H1 (cell line): ENCODE results near the gene JDP2. TPM values are rescaled to one million over a fixed set of nuclear protein-coding genes. Genes with fewer than 3 reads are reported as not detected.

Experiments
- CTCF ChIA-PET: fragments of 300-600 bp; sonication (Branson Sonifier 250); formaldehyde crosslinking; loops from one replicate; lab custom pipeline; 2021; ENCODE audit not compliant: partially characterized antibody; lab: Charles Lee
- POLR2A ChIA-PET: fragments of 300-600 bp; sonication (Branson Sonifier 250); formaldehyde crosslinking; loops from one replicate; lab custom pipeline; 2021; ENCODE audit warnings: inconsistent platforms; ENCODE audit not compliant: partially characterized antibody; lab: Charles Lee
- DNase-seq, 2 experiments: peaks; one replicate each; pipeline versions ENCODE4 v3.0.0 to v3.0.0-alpha.2; 2010 to 2022; ENCODE audit warnings: low spot score in 2 of 2, low read depth in 1 of 2, mixed read lengths in 1 of 2
- FAIRE-seq: peaks from 2 replicates; lab custom pipeline; 2011; peaks lifted over from hg19 to GRCh38; lab: Jason Lieb, UNC
- H2AFZ ChIP-seq: 2 replicates; pipeline ENCODE4 v1.8.1; 2012; ENCODE audit warnings: low read length, inconsistent platforms
- H2AK5ac ChIP-seq: 2 replicates; pipeline ENCODE4 v1.6.1; 2013; ENCODE audit warnings: low read depth, low read length
- H2BK120ac ChIP-seq: replicated peaks from 2 replicates; pipeline ENCODE3; 2013; ENCODE audit warnings: low read depth, low read length, inconsistent platforms
- H2BK12ac ChIP-seq: 2 replicates; pipeline ENCODE4 v1.6.1; 2013; ENCODE audit warnings: low read depth, low read length
- H2BK15ac ChIP-seq: 2 replicates; pipeline ENCODE4 v1.6.1; 2013; ENCODE audit warnings: low read length
- H2BK20ac ChIP-seq: 2 replicates; pipeline ENCODE4 v1.6.1; 2013; ENCODE audit warnings: low read length
- H2BK5ac ChIP-seq: 2 replicates; pipeline ENCODE4 v1.6.1; 2013; ENCODE audit warnings: low read depth, low read length
- H3K14ac ChIP-seq: 2 replicates; pipeline ENCODE4 v1.6.1; 2013; ENCODE audit warnings: inconsistent platforms; ENCODE audit not compliant: insufficient read length
- H3K18ac ChIP-seq: 2 replicates; pipeline ENCODE4 v1.6.1; 2013; ENCODE audit warnings: low read length; ENCODE audit errors: extremely low read depth
- H3K23ac ChIP-seq: 2 replicates; pipeline ENCODE4 v1.6.1; 2013; ENCODE audit warnings: inconsistent platforms; ENCODE audit not compliant: insufficient read length
- H3K23me2 ChIP-seq: 2 replicates; pipeline ENCODE4 v1.6.1; 2013; ENCODE audit warnings: low read depth, low read length
- H3K27ac ChIP-seq: 2 replicates; pipeline ENCODE4 v1.6.1; 2011; ENCODE audit warnings: low read depth, low read length, inconsistent platforms
- H3K27me3 ChIP-seq, 4 experiments: replicated peaks in 1 of 4; 1 replicate in 1 of 4; 2 replicates in 3 of 4; pipeline versions ENCODE4 v1.6.1 to v1.8.1; 2011 to 2013; ENCODE audit warnings: low read length in 3 of 4, mild to moderate bottlenecking in 3 of 4, inconsistent platforms in 2 of 4, mixed read lengths in 2 of 4, moderate library complexity in 1 of 4; ENCODE audit not compliant: control insufficient read depth in 3 of 4, insufficient read depth in 3 of 4; ENCODE audit errors: extremely low read depth in 1 of 4
- H3K36me3 ChIP-seq, 4 experiments: 2 replicates each; pipeline versions ENCODE4 v1.6.1 to v1.8.1; 2011 to 2013; ENCODE audit warnings: mild to moderate bottlenecking in 4 of 4, low read length in 3 of 4, moderate library complexity in 2 of 4, control low read depth in 1 of 4, inconsistent platforms in 1 of 4; ENCODE audit not compliant: insufficient read depth in 4 of 4, control insufficient read depth in 2 of 4
- H3K4ac ChIP-seq: replicated peaks from 2 replicates; pipeline ENCODE3; 2013; ENCODE audit warnings: low read length, low read depth, mixed read lengths, inconsistent platforms; ENCODE audit not compliant: insufficient read length
- H3K4me1 ChIP-seq, 4 experiments: replicated peaks in 1 of 4; 1 replicate in 1 of 4; 2 replicates in 3 of 4; pipeline versions ENCODE4 v1.6.1 to v1.8.1; 2011 to 2013; ENCODE audit warnings: low read length in 3 of 4, inconsistent platforms in 2 of 4, mixed read lengths in 1 of 4; ENCODE audit not compliant: insufficient read depth in 4 of 4, control insufficient read depth in 3 of 4
- H3K4me2 ChIP-seq, 2 experiments: 2 replicates each; pipeline versions ENCODE4 v1.6.1 to v1.8.1; 2011 to 2013; ENCODE audit warnings: low read depth in 2 of 2, low read length in 2 of 2, control low read depth in 1 of 2, inconsistent platforms in 1 of 2, mild to moderate bottlenecking in 1 of 2; ENCODE audit not compliant: insufficient read depth in 1 of 2
- H3K4me3 ChIP-seq, 4 experiments: fragments of 200-600, 300-600 bp in 1 of 4; sonication (generic), shearing (Covaris generic), sonication (Bioruptor Twin) in 1 of 4; 2 replicates each; pipeline versions ENCODE4 v1.5.1 to v1.8.1; 2011 to 2016; ENCODE audit warnings: low read length in 4 of 4, low read depth in 3 of 4, control low read depth in 2 of 4, inconsistent platforms in 2 of 4, mild to moderate bottlenecking in 2 of 4, mixed read lengths in 1 of 4, moderate library complexity in 1 of 4; ENCODE audit not compliant: insufficient read depth in 2 of 4; ENCODE audit errors: extremely low read depth in 1 of 4
- H3K56ac ChIP-seq: replicated peaks from 2 replicates; pipeline ENCODE3; 2013; ENCODE audit warnings: low read depth, mild to moderate bottlenecking, mixed read lengths, low read length, inconsistent platforms; ENCODE audit not compliant: insufficient read length
- H3K79me1 ChIP-seq: 2 replicates; pipeline ENCODE4 v1.6.1; 2013; ENCODE audit warnings: low read depth, low read length, control low read depth
- H3K79me2 ChIP-seq, 2 experiments: 2 replicates each; pipeline versions ENCODE4 v1.6.1 to v1.8.1; 2012 to 2013; ENCODE audit warnings: low read length in 2 of 2, mild to moderate bottlenecking in 2 of 2, inconsistent platforms in 1 of 2; ENCODE audit not compliant: insufficient read depth in 2 of 2, control insufficient read depth in 1 of 2
- H3K9ac ChIP-seq, 4 experiments: replicated peaks in 1 of 4; 1 replicate in 1 of 4; 2 replicates in 3 of 4; pipeline versions ENCODE4 v1.6.1 to v1.8.1; 2011 to 2013; ENCODE audit warnings: low read depth in 3 of 4, low read length in 3 of 4, control low read depth in 2 of 4, mild to moderate bottlenecking in 2 of 4, moderate library complexity in 2 of 4, inconsistent platforms in 1 of 4; ENCODE audit errors: extremely low read depth in 1 of 4
- H3K9me3 ChIP-seq, 2 experiments: 2 replicates each; pipeline versions ENCODE4 v1.6.1 to v1.8.1; 2012 to 2013; ENCODE audit warnings: mild to moderate bottlenecking in 2 of 2, moderate library complexity in 2 of 2, control low read depth in 1 of 2, inconsistent platforms in 1 of 2, low read depth in 1 of 2, low read length in 1 of 2, mixed read lengths in 1 of 2; ENCODE audit not compliant: insufficient read depth in 2 of 2
- H4K20me1 ChIP-seq, 2 experiments: replicated peaks in 1 of 2; 2 replicates each; pipeline versions ENCODE3 to v1.8.1; 2011 to 2013; ENCODE audit warnings: inconsistent platforms in 2 of 2, low read length in 2 of 2, mild to moderate bottlenecking in 1 of 2; ENCODE audit not compliant: insufficient read depth in 2 of 2, control insufficient read depth in 1 of 2
- H4K5ac ChIP-seq: 2 replicates; pipeline ENCODE4 v1.6.1; 2013; ENCODE audit warnings: low read length, low read depth, mixed read lengths, inconsistent platforms; ENCODE audit not compliant: insufficient read length
- H4K8ac ChIP-seq: 2 replicates; pipeline ENCODE4 v1.8.0; 2013; ENCODE audit warnings: mild to moderate bottlenecking, moderate library complexity, low read length, inconsistent platforms; ENCODE audit not compliant: insufficient read depth; ENCODE audit errors: extremely low read depth
- H4K91ac ChIP-seq: replicated peaks from 2 replicates; pipeline ENCODE3; 2013; ENCODE audit warnings: low read length, mixed read lengths, inconsistent platforms; ENCODE audit not compliant: insufficient read length
- BRCA1 ChIP-seq: IDR thresholded peaks from 2 replicates; pipeline ENCODE4 v1.6.1; 2012; ENCODE audit warnings: low read depth, low read length, improper control_type of control experiment
- CBX8 ChIP-seq: fragments of 300-800, 300-1000 bp; sonication (generic); IDR thresholded peaks from 2 replicates; pipeline ENCODE4 v1.7.1; 2016; ENCODE audit warnings: low read depth, low read length, borderline replicate concordance
- CEBPB ChIP-seq: IDR thresholded peaks from 2 replicates; pipeline ENCODE4 v1.6.1; 2012; ENCODE audit warnings: low read depth, low read length
- CREB1 ChIP-seq: IDR thresholded peaks from 2 replicates; pipeline ENCODE4 v1.6.1; 2012; ENCODE audit warnings: inconsistent platforms
- KDM5A ChIP-seq: fragments of 200-600 bp; IDR thresholded peaks from 2 replicates; pipeline ENCODE4 v1.7.1; 2012; ENCODE audit warnings: mild to moderate bottlenecking, low read length, inconsistent platforms, mixed read lengths
- MAX ChIP-seq: IDR thresholded peaks from 2 replicates; pipeline ENCODE4 v1.6.1; 2012; ENCODE audit warnings: inconsistent platforms
- NANOG ChIP-seq: IDR thresholded peaks from 2 replicates; pipeline ENCODE4 v1.6.1; 2011; ENCODE audit warnings: low read length, low read depth, mild to moderate bottlenecking, inconsistent platforms; ENCODE audit not compliant: insufficient read depth, poor library complexity, severe bottlenecking
- PHF8 ChIP-seq: fragments of 200-600 bp; sonication (generic); conservative IDR thresholded peaks from 2 replicates; pipeline ENCODE4 v1.7.1; 2012; ENCODE audit warnings: low read depth, mild to moderate bottlenecking, inconsistent platforms, low read length, moderate library complexity
- SUZ12 ChIP-seq: fragments of 200-600 bp; sonication (generic); IDR thresholded peaks from 2 replicates; pipeline ENCODE4 v1.6.1; 2012; ENCODE audit warnings: mild to moderate bottlenecking, inconsistent platforms, low read length, moderate library complexity, mixed read lengths
- TAF7 ChIP-seq: optimal IDR thresholded peaks from 2 replicates; pipeline ENCODE3; 2011; ENCODE audit warnings: low read depth, mild to moderate bottlenecking, inconsistent platforms, low read length, moderate library complexity, borderline replicate concordance
- TEAD4 ChIP-seq: IDR thresholded peaks from 2 replicates; pipeline ENCODE4 v1.6.1; 2012; ENCODE audit warnings: low read depth, low read length, inconsistent platforms, mixed read lengths
- WGBS, 2 experiments: shearing (Covaris generic) in 1 of 2; methylation state at CpG; one replicate each; pipeline versions ENCODE4 v1.1.6 to v1.1.7; 2013 to 2015; ENCODE audit warnings: low lambda C conversion rate in 2 of 2, mixed read lengths in 2 of 2, inconsistent platforms in 1 of 2, low coverage in 1 of 2, missing lambda C conversion rate in 1 of 2; ENCODE audit not compliant: insufficient replicate concordance in 2 of 2, insufficient coverage in 1 of 2, insufficient read length in 1 of 2; ENCODE audit errors: extremely low coverage in 1 of 2, missing lambda C conversion rate in 1 of 2; 5-methylcytosine and 5-hydroxymethylcytosine counted together
- polyA plus RNA-seq, 7 experiments: library from polyadenylated mRNA; depleted of rRNA in 3 of 7; stranded (reverse) in 5 of 7; unstranded in 2 of 7; fragments of >200 nt in 5 of 7; fragments of 200-250 nt in 2 of 7; gene quantifications; 1 replicate in 5 of 7; 2 replicates in 1 of 7; 4 replicates in 1 of 7; pipeline versions ENCODE4 v1.2.1 to v1.2.3, GENCODE V29; 2011 to 2013; ENCODE audit warnings: missing spikeins in 2 of 7, mixed read lengths in 2 of 7
- total RNA-seq: library from RNA; stranded (reverse); fragmentation: NEBNext Ultra II Directional; extraction: Animal tissue kit (Norgen Biotek cat#: 25700); gene quantifications from 2 replicates; pipeline ENCODE4 v1.2.1, GENCODE V29; 2021
- TF ChIP-seq, protein P1 (sequence below): IDR thresholded peaks from 2 replicates; pipeline ENCODE4 v1.6.1; 2011; ENCODE audit warnings: low read depth, mild to moderate bottlenecking, low read length; ENCODE audit not compliant: insufficient read depth
- TF ChIP-seq, protein P2 (sequence below): IDR thresholded peaks from 2 replicates; pipeline ENCODE4 v1.6.1; 2012; ENCODE audit warnings: inconsistent platforms

JDP2 gene
- total and polyA plus RNA-seq, 2 of the 8 experiments (the other 6 are each of a cell fraction or from before 2014, with no cell fraction given) = 8.9 to 27.2 TPM

DNA sequence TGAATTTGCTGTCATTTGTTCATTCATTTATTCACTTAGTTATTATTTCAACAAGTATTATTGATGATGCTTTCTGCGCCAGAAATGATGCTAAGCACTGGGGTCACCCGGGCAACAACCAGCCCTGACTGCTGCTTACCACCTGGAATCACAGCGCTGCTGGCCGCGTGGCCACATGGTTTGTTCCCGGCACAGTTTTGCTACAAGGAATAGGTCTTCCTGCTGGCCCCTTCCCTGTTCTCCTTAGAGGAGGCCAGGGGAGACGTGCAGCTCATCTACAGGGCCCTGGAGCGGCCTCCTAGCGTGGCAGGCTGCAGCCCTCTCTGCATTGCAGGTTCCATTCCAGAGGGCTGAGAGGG, 7.0 kb downstream of the JDP2 start:
- POLR2A ChIA-PET = interaction anchor here (0.6 to 1.8 kb wide), 9 partner anchors 8 to 65 kb away, joined by 3 to 7 read pairs (median 4); no protein-coding TSS in a partner anchor
- H3K23me2 ChIP-seq = no peaks in the 10 kb centered on the region
- no peak overlapping the region for H3K14ac ChIP-seq
- H3K23ac ChIP-seq = no peak overlapping the region
- peaks cover 3% of the 10 kb centered on the region; the same call in 1 of the 2 replicates for H3K79me1 ChIP-seq
- no peak overlapping the region for H3K4me3 ChIP-seq
- no peak overlapping the region for H2BK20ac ChIP-seq
- H4K20me1 ChIP-seq = peaks cover 3 to 7% of the 10 kb centered on the region in 2 experiments
- peaks cover 0 to 28% (median 3%) of the 10 kb centered on the region in 4 experiments; a peak in 3 of 8 replicates for H3K36me3 ChIP-seq
- H3K79me2 ChIP-seq = peaks cover 0 to 22% of the 10 kb centered on the region in 2 experiments; a peak in 2 of 4 replicates
- H2BK15ac ChIP-seq = no peak overlapping the region
- H3K4me2 ChIP-seq = no peak overlapping the region
- no peaks in the 10 kb centered on the region for H3K27me3 ChIP-seq
- H3K4ac ChIP-seq = no peak overlapping the region
- FAIRE-seq (no peak), DNase-seq (no peak)
- H3K9ac ChIP-seq = no peak overlapping the region
- no peak overlapping the region for H2AFZ ChIP-seq
- H4K8ac ChIP-seq = no peak overlapping the region
- 95% methylated on average over 9 of the region's 9 CpGs; no CpG with 5 or more reads in 1 of the 2 experiments for WGBS, 2 experiments
- no peak overlapping the region for H2BK120ac ChIP-seq
- no peak overlapping the region for H4K91ac ChIP-seq
- no peak overlapping the region for H2BK5ac ChIP-seq
- H3K27ac ChIP-seq = no peak overlapping the region
- H2AK5ac ChIP-seq = no peak overlapping the region
- CTCF ChIA-PET = interaction anchor here (0.7 to 3.9 kb wide), 7 partner anchors 11 to 126 kb away, joined by 3 to 27 read pairs (median 3); no protein-coding TSS in a partner anchor
- no peak overlapping the region for H2BK12ac ChIP-seq
- no peak overlapping the region for H4K5ac ChIP-seq
- H3K4me1 ChIP-seq = peaks cover 0 to 13% (median 7%) of the 10 kb centered on the region in 4 experiments; a peak in 6 of 7 replicates
- H3K56ac ChIP-seq = no peak overlapping the region
- no peaks in the 10 kb centered on the region for H3K9me3 ChIP-seq
- no peak overlapping the region for H3K18ac ChIP-seq
- TF ChIP-seq, protein P1, sequence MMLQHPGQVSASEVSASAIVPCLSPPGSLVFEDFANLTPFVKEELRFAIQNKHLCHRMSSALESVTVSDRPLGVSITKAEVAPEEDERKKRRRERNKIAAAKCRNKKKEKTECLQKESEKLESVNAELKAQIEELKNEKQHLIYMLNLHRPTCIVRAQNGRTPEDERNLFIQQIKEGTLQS = no peak
- TF ChIP-seq NANOG (no peak), BRCA1 (no peak), CEBPB (no peak), MAX (no peak), KDM5A (no peak), SUZ12 (no peak), CBX8 (no peak), TEAD4 (no peak), TAF7 (no peak), PHF8 (no peak), CREB1 (no peak)
- TF ChIP-seq, protein P2, sequence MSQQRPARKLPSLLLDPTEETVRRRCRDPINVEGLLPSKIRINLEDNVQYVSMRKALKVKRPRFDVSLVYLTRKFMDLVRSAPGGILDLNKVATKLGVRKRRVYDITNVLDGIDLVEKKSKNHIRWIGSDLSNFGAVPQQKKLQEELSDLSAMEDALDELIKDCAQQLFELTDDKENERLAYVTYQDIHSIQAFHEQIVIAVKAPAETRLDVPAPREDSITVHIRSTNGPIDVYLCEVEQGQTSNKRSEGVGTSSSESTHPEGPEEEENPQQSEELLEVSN = no peak
